Transverse colon (tissue), 4 donors: ENCODE measurements around the gene MEF2B. TPM values are rescaled to one million over a fixed set of nuclear protein-coding genes. Genes with fewer than 3 reads are reported as not detected.
A peak's percentile ranks its signal among the peaks of the same experiment; 100 is the strongest.

Experiments used
- DNase-seq: peaks from one replicate; pipeline ENCODE4 v3.0.0-alpha.2; 2019
- H3K27ac ChIP-seq, 4 donors: fragments of 200-600 bp; sonication (generic); 2 replicates each; pipeline ENCODE4 v1.5.1; 2016 to 2018; ENCODE audit warnings: inconsistent platforms in 4 of 4
- H3K27me3 ChIP-seq: fragments of 200-600 bp; sonication (generic); 2 replicates; pipeline ENCODE4 v1.5.1; 2017; ENCODE audit warnings: inconsistent platforms
- H3K36me3 ChIP-seq, 4 donors: fragments of 200-600 bp; sonication (generic); 2 replicates each; pipeline ENCODE4 v1.5.1; 2017 to 2019; ENCODE audit warnings: inconsistent platforms in 4 of 4
- H3K4me1 ChIP-seq, 4 donors: fragments of 200-600 bp; sonication (generic); 2 replicates each; pipeline ENCODE4 v1.5.1; 2017 to 2020; ENCODE audit warnings: inconsistent platforms in 4 of 4
- H3K4me3 ChIP-seq, 4 donors: fragments of 200-600 bp; sonication (generic); 1 replicate in 1 of 4; 2 replicates in 3 of 4; pipeline versions ENCODE4 v1.5.1 to v1.6.1; 2017 to 2019; ENCODE audit warnings: inconsistent platforms in 4 of 4
- H3K9me3 ChIP-seq, 2 donors: fragments of 200-600 bp; sonication (generic); 2 replicates each; pipeline ENCODE4 v1.5.1; 2017 to 2019; ENCODE audit warnings: inconsistent platforms in 2 of 2
- EP300 ChIP-seq: sonication (generic); formaldehyde crosslinking; IDR thresholded peaks from one replicate; pipeline ENCODE4 v1.6.1; 2017; ENCODE audit warnings: antibody characterized with exemption, low read depth
- POLR2A ChIP-seq: fragments of 450-650 bp; IDR thresholded peaks from one replicate; pipeline ENCODE4 v1.6.1; 2016; ENCODE audit warnings: antibody characterized with exemption, mild to moderate bottlenecking, moderate library complexity
- POLR2AphosphoS5 ChIP-seq, 3 donors: sonication (generic); formaldehyde crosslinking; IDR thresholded peaks; one replicate each; pipeline ENCODE4 v1.6.1; 2016; ENCODE audit warnings: antibody characterized with exemption in 3 of 3
- WGBS, 2 donors: methylation state at CpG; one replicate each; pipeline ENCODE4 v1.1.5; 2018; ENCODE audit warnings: low coverage in 1 of 2; 5-methylcytosine and 5-hydroxymethylcytosine counted together
- in situ Hi-C, 4 donors: fragments of 200-750 bp; cut with MboI; loops; one replicate each; pipeline versions ENCODE4 v1.15.0 to v1.15.1; 2017; ENCODE audit warnings: low sequenced_read_pairs in 3 of 4, low pct_ligation_motif_present in 1 of 4, low pct_unique_long_range_greater_than_20kb in 1 of 4
- intact Hi-C: fragments of 100-400 bp; cut with DNase I; formaldehyde crosslinking; loops from one replicate; pipeline ENCODE4 v1.15.1; 2023; ENCODE audit warnings: low total_unique reads
- total RNA-seq, 4 donors: library from RNA; depleted of rRNA; stranded (reverse); fragments of >200 nt; gene quantifications; one replicate each; pipeline ENCODE4 v1.1.0, GENCODE V29; 2016
- TF ChIP-seq, protein P1 (sequence below), 5 experiments: fragments of 200-600 bp in 3 of 5; fragments of 450-650 bp in 2 of 5; sonication (generic) in 3 of 5; IDR thresholded peaks; 1 replicate in 2 of 5; 2 replicates in 3 of 5; pipeline ENCODE4 v1.5.1; 2016 to 2017; ENCODE audit warnings: antibody characterized with exemption in 5 of 5, inconsistent platforms in 3 of 5, mild to moderate bottlenecking in 2 of 5, moderate library complexity in 1 of 5

The MEF2B gene
- total RNA-seq, 4 donors from 2014 or later, result 0.95 TPM; not detected in 3

DNA sequence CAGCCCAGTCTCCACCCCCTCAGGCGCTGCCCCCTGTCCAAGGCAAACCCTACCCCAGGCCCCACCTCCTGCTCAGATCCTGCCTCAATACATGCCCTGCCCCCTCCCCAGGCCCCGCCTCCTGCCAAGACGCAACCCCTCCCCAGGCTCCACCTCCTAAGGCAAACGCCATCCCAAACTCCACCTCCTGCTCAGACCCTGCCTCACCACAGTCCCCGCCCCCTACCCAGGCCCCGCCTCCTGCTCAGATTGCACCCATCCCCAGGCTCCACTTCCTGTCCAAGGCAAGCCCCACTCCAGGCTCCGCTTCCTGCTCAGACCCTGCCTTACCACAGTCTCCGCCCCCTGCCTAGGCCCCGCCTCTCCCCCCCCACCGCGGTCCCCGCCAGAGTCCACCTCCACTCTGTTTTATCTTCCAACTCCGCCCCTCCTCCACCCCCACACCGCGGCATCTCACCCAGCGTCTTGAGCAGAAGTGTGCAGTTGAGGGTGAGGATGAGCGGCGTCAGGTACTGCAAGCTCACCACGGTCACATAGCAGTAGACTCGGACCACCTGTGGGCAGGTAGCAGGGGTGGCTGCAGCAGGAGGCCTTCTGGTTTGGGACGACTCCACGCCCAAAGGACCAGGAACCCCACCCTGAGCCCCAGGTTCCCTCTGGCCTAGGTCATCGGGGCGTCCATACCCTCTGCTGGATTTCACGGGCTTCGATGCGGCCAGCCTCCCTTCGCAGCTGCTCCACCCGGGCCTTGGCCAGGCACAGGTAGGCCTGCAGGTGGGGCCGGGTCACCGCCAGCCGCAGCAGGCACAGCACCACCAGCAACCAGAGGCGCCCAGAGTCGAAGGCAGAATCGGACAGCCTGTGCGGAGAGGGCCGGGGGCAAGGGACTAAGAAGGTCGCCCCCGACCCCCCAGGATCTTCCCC is 49.5 kb downstream of the MEF2B start:
- in situ Hi-C loops, result no loop called here
- TF ChIP-seq POLR2AphosphoS5 (IDR thresholded peaks at IDR 0.05) (no peak), EP300 (no peak), POLR2A (no peak)
- TF ChIP-seq, protein P1, sequence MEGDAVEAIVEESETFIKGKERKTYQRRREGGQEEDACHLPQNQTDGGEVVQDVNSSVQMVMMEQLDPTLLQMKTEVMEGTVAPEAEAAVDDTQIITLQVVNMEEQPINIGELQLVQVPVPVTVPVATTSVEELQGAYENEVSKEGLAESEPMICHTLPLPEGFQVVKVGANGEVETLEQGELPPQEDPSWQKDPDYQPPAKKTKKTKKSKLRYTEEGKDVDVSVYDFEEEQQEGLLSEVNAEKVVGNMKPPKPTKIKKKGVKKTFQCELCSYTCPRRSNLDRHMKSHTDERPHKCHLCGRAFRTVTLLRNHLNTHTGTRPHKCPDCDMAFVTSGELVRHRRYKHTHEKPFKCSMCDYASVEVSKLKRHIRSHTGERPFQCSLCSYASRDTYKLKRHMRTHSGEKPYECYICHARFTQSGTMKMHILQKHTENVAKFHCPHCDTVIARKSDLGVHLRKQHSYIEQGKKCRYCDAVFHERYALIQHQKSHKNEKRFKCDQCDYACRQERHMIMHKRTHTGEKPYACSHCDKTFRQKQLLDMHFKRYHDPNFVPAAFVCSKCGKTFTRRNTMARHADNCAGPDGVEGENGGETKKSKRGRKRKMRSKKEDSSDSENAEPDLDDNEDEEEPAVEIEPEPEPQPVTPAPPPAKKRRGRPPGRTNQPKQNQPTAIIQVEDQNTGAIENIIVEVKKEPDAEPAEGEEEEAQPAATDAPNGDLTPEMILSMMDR (IDR thresholded peaks at IDR 0.05), result no peak
- intact Hi-C loops, result no loop called here
- peak overlapping the region in 3 of 4 donors; percentile 15 to 25 (median 16) for H3K4me3 ChIP-seq
- no peaks in the 10 kb centered on the region for H3K27me3 ChIP-seq
- H3K36me3 ChIP-seq, result peaks cover 0 to 9% (median 0%) of the 10 kb centered on the region in 4 donors
- peak overlapping the region in 3 of 4 donors; percentile 18 to 61 (median 41) for H3K27ac ChIP-seq
- WGBS, 2 donors, result 42 to 80% methylated on average over 10 to 39 of the region's 39 CpGs
- peaks cover 0 to 8% of the 10 kb centered on the region in 2 donors for H3K9me3 ChIP-seq
- no peaks in the 10 kb centered on the region for H3K4me1 ChIP-seq
- peak; percentile 71 for DNase-seq

DNA sequence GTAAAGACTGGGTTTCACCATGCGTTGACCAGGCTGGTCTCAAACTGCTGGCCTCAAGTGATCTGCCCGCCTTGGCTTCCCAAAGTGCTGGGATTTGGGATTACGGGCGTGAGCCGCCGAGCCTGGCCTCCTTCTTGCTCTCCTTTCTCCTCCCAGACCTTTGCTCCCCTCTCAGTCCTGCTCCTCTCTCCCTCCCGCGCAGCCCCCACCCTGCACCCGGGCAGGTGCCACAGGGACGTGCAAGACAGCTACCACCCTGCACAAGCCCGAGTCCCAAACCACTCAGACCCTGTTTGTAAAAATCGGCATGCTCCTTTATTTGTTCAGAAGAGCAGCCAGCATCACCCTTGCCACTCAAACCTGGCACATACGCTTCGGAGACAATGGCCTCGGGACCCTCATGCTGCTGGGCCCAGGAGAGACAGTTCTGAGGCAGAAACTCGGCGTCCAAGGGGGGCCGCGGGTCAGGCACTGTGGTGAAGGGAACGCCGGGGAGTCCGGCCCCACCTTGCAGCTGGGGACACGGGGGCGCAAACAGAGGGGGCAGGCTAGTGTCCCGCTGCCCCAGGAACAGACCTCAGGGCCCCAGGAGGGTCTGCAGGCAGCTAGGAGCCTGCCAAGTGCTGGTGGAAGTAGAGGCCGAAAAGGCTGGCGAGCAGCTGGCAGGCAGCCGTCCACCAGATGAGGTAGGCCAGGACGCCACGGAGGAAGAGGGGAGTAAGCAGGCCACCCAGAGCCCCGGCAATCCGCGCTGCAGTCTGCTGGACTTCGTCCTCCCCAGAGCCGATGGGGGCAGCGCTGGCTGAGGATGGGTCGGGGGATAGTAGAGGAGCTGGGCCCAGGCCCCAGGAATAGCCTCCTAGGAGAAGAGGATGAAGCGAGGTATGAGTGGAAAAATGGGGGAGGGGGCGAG is 50.5 kb downstream of the MEF2B start:
- no peak overlapping the region for H3K4me3 ChIP-seq
- intact Hi-C loops, result no loop called here
- 74 to 85% methylated on average over 6 to 39 of the region's 39 CpGs for WGBS, 2 donors

DNA sequence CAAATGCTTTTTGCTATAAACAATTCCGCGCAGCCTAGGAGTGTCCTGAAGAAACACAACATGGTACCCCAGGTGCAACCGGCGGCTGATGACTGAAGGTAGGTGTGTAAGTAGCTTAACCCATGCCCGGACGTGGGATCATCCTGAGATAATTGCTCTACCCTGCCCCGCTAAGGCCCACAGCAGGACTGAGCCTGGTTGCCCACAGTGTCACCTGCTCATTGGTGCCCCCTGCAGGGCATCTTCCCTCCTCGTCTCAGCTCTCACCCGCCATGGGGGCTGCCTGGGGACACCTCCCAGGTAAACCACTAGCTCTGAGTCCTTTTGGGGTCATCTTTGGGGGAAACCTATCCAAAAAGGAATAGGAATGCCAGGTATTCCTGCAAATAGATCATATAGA is 54.1 kb downstream of the MEF2B start:
- H3K9me3 ChIP-seq, result no peaks in the 10 kb centered on the region
- no peaks in the 10 kb centered on the region for H3K36me3 ChIP-seq
- no peak overlapping the region for H3K4me3 ChIP-seq
- no peak overlapping the region for H3K27ac ChIP-seq
- DNase-seq, result peak; percentile 55
- no peaks in the 10 kb centered on the region for H3K27me3 ChIP-seq
- in situ Hi-C loops, result no loop called here
- 76% methylated on average over 9 of the region's 9 CpGs; no CpG with 5 or more reads in 1 of the 2 donors for WGBS, 2 donors
- H3K4me1 ChIP-seq, result peaks cover 0 to 4% (median under 1%) of the 10 kb centered on the region in 4 donors
- TF ChIP-seq, protein P1 (IDR thresholded peaks at IDR 0.05), result peak; percentile 32 to 47 (median 43)
- no peak for TF ChIP-seq POLR2AphosphoS5 (IDR thresholded peaks at IDR 0.05)
- intact Hi-C loops, result no loop called here

More for the DNA sequence above, 50.5 kb downstream of the MEF2B start:
- Histone ChIP-seq H3K27ac (peak overlapping the region in 2 of 4 donors; percentile 18 to 61), H3K27me3 (no peaks in the 10 kb centered on the region), H3K4me1 (no peaks in the 10 kb centered on the region), H3K9me3 (peaks cover 0 to 8% of the 10 kb centered on the region in 2 donors), H3K36me3 (peaks cover 0 to 9% (median 0%) of the 10 kb centered on the region in 4 donors)
- DNase-seq, result no peak
- in situ Hi-C loops, result no loop called here
- TF ChIP-seq EP300 (no peak), POLR2AphosphoS5 (IDR thresholded peaks at IDR 0.05) (no peak), POLR2A (no peak)
- TF ChIP-seq, protein P1 (IDR thresholded peaks at IDR 0.05), result no peak
